Right lobe of liver (tissue), 4 donors: ENCODE results near the gene MTMR10.

Source experiments
- CTCF ChIP-seq, 4 donors: fragments of 200-600 bp in 3 of 4; fragments of 450-650 bp in 1 of 4; IDR thresholded peaks; one replicate each; pipeline versions ENCODE4 v1.5.1 to v1.8.0; 2016 to 2022; ENCODE audit warnings: antibody characterized with exemption in 4 of 4, mild to moderate bottlenecking in 2 of 4
- POLR2A ChIP-seq: fragments of 450-650 bp; IDR thresholded peaks from one replicate; pipeline ENCODE4 v1.6.1; 2017; ENCODE audit warnings: antibody characterized with exemption, mild to moderate bottlenecking
- donor health status: DM: no; HTN: no; CAD: no.
- donor health status: DM: no; HTN: no; CAD: no.
- donor health status: DM: no; HTN: yes; CAD: no.

GRCh38 chr15:31040611-31041010 is 49.2 kb upstream of the MTMR10 start:
- no peak for TF ChIP-seq CTCF (IDR thresholded peaks at IDR 0.05)
- TF ChIP-seq POLR2A, result no peak
